Measurements from ENCODE around the gene PRKACA.

Gene PRKACA

DNA sequence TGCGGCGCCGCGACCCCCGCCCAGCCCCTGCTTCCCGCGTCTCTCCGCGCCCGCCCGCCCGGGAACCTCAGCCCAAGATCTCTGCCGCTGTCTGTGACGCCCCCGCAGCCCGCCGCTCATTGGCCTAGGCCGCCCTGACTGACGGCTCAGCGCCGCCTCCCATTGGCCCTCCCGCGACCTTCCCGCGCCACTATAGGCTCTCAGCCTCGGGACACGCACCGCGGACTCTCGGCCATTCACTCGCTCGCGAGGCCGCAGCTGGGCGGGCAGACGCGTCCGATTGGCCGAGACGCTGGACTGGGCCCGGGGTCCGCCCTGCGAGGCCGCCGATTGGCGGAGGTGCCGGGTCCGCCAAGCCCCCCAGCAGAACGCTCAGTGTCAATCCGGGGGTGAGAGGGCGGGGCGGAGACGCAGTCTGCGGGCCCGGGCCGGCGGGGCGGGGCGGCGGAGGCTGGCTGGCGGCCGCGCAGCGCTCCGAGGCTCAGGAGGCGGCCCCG, at the start of gene PRKACA:
PRKACA (minus strand) TSS at position 95 of the 497 bp plus-strand sequence. CDS start 215 bp downstream, outside the sequence.
- DNase-seq: peak; percentile 95

DNA sequence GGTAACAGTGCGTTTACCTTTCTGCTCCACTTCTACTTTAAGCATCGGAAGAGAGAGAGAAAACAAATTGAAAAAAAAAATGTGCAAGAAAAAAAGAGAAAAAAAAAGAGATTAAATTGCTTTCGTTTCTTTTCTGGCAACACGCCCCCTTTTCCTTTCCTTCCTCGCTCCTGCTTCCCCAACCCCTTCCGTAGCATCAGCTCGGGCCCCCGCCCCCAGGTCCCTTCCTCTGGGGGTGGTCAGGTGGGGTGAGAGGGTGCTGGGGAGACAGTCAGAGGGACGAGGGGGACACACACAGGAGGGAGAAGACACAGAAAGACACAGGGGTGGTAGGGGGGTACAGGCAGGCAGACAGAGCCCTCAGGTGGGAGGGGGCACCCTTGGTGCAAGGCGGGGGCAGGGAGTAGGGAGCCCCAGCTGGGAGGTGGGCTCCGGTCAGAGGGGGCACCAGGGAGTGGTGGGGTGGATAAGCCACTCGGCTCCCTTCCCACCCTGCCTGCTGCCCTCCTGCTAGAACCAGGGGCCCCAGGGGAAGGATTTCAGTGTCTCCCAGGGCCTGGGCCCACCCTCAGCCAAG, 49.5 kb upstream of the PRKACA start:
- DNase-seq: no peak

DNA sequence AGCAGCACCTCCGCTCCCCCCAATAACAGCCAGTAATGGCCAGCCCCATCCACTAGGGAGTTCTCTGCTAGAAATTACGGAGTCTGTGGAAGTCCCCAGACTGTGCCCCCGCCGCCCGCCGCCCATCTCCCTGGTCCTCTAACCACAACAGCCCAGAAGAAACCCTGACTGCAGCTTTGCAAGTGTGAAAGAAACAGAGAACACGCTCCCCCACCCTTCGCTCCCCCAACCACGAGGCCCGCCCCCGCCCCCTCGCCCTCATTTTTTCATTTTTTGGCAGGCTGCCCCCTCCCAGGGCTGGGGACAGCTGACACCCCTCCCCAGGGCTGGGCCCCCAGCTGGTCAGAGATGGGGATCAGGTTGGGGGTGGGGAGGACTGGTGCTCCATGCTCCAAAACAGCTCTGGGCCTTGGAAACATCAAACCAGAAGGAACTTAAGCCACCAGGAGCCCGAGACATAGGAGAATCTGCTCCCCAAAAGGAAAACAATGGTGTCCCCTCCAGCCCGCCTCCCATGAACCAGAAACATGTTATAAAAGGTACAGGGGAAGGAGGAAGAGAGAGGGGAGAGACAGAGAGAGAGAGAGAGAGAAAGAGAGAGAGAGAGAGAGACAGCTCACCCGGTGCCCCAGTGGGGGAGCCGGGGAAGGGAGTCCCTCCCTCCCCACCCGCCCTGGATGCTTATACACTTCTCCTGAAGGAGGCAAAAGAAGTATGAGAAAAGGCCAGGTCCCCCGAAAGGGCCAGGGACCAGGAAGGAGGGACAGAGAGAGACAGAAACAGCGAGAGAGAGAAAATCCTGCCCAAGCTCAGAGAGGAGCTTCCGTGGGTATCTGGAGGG, 48.6 kb upstream of the PRKACA start:
- DNase-seq: no peak

DNA sequence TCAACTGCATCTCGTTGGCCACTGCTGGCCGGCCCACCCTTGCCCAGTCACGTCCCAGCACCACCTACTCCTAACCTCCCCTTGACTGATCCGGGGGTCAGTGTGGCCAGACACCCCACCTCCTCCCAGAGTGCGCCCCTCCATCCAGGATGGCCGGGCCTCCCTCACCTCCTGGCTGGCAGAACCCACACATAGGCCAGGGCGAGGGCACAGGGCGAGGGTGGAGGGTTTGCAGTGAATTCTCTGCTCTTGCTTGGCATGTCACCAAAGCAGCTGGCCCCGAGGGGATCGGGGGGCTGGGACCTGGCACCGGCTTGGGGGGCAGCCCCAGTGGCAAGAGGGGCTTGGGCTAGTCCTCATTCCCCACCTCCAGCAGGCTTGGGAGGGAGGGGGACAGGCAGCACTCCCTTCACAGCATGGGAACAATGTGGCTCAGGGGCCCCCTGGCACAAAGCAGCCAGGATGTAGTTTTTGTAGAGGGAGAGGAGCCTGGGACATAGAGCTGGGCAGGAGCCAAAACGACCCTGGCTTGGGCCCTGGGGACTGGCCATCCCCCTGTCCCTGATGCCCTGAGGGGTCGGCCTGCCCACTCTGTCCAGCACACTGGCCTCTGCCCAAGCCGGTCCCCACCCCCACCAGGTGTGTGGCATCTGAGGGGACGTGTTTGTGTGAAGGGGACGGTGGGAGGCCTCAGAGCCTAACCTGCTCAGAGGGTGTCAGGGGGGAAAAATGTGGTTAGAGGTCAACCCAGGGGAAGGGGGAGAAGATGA, 47.3 kb upstream of the PRKACA start:
- DNase-seq: no peak

DNA sequence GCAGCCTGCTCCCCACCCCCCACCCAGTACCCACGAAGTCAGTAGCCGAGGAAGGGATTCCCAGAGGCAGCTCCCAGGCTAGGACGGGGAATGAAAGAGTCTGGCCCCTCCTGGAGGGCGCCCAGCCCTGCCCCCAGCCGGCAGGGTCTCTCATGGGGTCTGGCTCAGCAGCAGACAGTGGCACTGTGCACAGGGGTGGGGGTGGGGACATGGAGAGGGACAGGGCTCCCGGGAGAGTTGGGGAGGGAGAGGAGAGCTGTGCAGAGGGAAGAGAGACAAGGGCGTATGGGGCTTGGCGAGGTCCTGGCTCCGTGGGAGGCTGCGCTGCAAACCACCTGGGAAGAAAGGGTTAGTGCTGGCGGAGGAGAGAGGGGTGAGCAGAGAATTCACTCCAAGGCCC, 46.5 kb upstream of the PRKACA start:
- no peak for DNase-seq

DNA sequence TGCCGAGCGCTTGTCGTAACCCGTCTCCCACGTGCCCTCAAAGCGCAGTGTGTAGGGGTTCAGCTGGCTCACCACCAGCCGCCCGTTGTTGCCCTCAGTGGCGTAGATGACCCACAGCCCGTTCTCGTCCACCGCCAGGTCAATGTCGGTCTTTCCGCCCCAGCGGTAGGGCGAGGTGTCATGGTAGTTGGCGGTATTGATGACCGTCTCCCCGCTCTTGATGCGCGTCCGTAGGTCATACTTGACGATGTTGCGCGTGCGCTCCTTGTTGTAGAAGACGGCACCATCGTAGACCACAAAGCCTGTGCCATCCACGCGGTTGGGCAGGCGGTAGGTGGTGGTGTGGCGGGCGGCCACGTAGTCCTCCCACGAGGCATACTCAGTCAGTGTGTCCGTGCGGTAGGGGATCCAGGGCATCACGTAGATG, 45.3 kb upstream of the PRKACA start:
- DNase-seq: no peak

DNA sequence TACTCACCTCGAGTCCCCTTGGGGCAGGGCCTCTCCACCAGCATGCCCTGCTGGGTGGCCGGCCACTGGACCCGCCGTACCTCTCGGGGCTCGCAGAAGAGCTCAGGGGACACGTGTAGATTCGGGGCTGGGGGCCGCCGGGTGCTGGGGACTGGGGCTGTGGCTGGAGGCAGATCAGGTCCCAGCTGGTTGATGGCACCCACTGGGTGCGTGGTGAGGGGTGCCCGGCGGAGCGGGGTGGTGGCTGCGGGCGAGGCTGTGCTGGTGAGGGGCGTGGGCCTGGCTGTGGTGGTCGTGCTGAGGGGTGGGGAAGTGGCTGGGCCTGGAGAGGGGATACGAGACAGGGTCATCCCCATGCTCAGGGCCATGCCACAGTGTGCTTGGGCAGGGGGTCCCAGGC, 43.7 kb upstream of the PRKACA start:
- no peak for DNase-seq

DNA sequence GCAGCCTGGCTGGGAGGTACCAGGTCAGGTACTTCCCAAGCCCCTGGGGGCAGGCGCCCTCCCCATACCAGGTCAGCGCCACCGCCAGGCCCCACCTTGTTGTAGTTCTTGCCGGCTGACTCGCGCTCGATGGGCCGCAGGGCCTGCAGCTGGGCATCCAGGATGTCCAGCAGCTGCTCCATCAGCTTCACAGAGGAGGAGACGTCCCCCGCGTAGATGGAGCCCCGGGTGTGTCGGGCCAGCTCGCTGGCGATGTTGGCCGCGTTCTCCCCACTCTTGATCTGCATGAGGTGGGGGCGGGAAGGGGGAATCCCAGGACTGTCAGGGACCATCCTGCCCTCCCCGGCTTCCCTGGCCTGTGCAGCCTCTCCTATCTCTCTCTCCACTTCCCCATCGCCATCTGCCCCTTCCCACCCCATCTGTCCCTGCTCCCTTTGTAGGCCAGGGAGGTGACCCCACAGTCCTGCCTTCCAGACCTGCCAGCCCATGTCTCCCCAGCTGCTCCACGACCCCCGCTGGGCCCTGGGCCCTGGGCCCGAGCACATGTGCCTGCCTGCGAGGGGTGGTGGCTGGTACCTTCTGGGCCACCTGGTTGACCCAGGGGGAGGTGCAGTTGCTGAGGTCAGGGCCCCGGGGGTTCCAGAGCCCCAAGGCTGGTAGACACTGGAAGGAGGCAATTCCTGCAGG, 42.6 kb upstream of the PRKACA start:
- DNase-seq: no peak

DNA sequence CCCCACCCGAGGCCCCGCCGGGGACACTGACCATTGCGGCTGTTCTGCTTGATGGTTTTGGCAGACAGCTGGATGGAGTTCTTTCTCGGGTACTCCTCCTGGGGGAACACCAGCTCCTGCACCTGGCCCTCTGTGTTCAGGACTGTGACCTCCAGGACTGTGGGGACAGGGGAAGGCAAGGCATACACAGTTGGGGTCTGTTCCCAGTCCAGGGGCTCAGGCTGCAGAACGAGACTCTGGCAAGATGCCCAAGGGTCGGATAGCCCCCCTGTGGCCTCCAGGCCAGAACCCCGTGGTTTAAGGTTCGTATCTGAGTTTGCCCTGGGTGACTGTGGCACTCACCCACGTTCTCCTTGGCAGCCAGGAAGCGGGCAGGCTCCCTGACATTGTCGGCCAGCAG, 41.5 kb upstream of the PRKACA start:
- DNase-seq: no peak

DNA sequence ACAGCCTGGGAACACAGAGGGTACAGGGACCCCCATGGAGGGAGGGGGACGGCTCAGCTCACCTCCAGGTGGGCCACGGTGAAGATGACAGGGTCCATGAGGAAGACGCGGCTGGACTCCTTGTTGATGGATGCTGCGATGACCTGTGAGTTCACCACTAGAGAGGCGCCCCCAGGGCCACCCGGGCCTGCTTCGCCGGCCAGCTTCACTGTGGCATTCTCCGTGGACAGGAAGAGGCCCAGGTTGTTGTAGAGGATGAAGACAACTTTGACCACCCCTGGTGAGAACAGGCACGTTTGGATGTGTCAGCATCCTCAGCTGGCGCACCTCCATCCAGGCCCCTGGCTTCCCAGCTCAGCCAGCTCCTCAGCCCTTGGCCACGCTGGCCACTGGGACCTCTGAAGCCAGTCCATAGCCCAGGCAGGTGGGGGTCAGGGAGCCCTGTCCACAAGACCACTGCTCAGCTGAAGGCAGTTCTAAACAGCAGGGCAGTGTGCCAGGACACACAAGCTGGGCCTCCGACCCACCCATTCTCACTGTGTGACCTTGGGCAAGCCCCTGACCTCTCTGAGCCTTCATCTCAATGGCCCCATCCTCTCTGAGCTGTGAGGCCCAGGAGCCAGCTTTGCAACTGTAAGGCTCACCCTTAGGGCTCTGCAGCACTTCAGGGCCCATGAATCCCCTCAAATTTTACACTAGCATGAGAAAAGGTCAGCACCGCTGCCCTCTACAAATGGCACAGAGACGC, 40.9 kb upstream of the PRKACA start:
- DNase-seq: no peak

DNA sequence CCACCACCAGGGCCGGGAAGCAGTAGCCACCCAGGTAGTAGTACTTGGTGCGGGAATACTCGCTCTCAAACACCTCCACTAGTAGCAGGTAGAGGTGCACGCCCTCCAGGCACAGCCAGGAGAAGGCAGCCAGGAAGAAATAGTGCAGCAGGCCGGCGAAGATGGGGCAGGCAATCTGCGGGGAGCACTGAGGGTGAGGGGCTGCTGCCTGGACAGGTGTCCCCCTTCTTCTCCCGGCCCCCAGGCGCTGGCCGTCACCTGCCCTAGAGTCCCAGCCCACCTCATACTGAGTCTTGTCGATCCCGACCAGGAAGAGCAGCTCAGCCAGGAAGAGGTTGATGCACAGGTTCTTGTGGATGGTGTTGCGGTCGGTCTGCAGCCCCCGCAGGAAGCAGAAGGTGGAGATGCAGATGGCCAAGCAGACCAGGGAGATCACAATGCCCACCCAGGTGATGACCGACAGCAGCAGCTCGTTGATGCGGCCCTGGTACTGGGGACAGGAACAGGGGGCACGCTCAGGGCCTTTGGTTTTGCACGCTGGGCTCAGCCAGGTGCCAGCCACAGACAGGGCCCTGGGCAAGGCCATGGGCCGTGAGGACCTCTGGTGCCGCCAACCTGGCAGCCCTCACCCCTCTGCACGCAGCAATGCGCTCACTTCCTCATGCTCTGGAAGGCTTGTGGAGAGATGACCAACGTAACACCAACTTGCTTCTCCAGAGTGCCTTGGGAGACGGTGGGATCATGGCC, 39.6 kb upstream of the PRKACA start:
- DNase-seq: no peak

DNA sequence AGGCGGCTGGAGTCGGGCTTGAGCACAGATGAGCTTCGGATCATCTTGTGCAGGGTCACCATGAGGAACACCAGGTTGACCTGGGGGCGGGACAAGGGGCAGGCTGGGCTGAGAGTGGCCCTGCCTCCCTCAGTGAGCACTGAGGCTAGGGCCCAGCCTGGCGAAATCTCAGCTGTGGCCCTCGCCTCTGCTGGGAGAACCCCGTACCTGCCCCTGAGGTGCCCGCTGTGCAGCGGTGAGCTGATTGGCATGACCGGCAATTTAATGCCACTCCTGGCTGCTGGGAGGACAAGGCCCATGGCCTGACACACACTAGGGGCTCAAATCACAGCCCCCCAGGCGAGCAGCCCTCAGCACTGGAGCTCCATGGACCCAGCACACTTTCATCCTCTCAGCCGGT, 38.6 kb upstream of the PRKACA start:
- DNase-seq: no peak

DNA sequence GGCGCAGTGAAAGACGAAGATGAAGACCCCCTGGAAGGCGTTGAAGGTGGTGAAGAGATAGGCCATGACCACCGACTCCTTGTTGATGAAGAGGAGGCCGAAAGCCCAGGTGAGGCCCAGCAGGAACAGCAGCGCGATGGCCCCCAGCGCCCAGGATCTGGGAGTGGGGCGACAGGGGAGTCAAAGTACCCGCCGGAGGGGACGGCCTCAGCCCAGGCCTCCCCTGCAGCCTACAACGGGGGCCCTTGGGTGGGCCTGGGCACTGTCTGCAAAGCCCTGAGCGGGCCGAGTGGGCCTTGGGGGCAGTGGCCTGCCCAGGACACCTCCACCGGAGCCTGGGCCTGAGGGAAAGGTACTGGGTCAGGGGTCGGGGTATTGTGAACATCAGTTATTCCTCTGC, 37.8 kb upstream of the PRKACA start:
- no peak for DNase-seq

DNA sequence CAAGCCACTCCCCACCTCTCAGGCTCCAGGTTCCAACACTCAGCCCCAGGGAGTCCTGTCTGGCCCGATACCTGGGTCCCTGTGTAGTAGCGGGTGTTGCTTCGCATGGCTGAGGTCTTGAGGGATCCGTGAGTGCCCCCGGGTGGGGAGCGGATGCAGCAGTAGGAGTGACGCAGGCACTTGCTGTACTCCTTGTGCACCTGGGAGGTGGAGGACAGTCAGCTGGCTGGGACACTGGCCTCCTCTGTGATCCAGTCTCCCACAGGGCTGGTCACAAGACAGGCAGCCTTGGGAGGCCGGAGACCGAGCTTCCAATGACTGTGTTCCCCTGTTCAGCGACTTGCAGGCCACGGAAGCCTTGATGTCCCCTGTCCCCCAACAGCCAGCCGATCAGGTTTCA, 35.2 kb upstream of the PRKACA start:
- DNase-seq: no peak

DNA sequence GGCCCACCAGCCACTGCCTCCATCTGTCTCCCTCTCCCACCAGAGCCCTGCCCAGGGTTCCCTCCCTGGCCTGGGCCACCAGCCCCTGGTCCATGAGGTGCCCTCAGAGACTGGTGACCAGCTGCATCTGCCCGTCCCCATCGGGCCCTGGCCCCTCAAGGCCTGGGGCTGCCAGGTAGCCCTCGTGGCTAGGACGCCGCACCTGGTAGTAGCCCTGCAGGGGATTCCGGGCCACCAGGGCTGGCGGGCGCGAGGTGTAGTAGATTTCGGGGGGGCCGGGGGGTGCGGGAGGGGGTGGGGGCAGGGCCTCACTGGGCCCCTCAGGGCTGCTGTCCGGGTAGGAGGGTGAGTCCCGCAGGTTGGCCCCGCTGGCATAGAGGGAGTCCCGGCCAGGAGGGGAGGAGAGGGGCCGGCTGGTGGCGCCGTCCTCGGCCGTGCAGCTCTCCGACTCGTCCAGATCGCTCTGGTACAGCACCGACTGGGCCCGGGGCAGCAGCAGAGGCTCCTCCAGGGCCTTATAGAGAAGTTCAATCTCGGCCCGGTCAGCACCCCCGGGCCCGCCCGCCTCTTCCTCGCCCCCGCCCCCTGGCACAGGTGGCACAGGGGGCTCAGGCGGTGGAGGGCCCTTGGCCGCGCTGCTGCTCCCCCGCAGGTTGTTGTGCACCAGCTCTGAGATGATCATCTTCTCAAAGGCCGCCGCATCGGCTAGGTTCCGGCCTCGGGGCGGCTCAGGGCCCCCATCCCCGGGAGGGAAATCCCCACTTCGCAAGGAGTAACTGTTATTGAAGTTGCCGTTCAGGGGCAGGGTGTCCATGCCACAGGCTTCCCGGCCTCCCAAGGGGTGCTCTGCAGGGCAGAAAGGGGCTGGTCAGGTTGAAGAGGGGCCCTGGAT, 33.5 kb upstream of the PRKACA start:
- DNase-seq: no peak

DNA sequence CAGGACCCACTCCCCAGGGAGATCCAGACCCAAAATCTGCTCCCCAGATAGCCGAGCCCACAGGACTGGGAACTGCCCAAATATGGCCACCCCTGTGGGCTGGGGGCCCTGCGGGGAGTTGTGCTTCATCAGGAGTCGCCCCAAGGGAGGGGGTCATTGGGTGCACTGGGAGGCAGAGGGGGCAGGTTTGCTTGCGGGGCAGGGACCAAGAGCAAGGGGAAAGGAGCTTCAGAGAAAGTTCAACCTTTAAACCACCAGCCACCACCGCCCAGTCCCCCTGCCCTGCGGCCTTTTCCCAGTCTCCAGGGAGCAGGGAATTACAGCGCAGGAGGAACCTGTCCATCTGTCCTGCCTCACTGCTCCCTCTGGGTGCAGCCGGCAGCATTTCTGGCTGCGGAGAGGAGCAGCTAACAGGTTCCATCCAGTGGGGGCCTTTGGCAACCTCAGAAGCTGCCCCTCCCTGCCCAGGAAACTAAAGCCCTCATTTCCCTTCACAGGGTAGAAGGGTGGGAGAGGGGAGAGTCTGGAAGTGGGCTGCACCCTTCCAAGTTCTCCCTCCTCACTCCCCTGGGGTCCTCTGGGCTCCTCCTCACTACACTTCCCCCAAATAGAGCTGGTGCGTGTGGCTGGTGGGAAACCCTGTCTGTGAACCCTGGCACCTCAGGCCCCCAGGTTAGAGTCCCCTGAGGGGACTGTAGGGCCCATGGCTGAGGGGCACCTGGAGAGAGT, 32.6 kb upstream of the PRKACA start:
- DNase-seq: no peak

DNA sequence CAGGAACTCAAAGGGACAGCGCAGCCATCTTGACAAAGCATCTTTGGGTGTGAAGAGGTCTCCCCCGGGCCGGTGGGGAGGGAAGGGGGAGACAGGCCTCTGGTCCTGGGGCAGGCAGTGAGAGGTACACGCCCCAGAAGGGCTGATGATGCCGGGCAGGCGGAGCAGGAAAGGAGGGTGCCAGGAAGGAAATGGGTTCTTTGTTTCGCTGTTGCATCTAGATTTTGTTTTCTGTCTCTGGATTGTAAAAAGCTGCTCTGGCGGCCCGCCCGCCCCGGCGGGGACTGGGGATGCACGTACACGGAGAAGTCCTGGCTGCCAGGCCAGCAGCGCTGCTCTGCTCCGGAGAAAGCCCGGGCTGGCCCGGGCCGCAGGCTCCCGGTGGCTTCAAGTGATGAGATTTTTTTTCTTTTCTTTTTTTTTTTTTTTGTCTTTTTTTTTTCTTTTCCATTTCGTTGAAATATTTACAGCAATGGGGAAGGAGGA, 32.0 kb upstream of the PRKACA start:
- no peak for DNase-seq

DNA sequence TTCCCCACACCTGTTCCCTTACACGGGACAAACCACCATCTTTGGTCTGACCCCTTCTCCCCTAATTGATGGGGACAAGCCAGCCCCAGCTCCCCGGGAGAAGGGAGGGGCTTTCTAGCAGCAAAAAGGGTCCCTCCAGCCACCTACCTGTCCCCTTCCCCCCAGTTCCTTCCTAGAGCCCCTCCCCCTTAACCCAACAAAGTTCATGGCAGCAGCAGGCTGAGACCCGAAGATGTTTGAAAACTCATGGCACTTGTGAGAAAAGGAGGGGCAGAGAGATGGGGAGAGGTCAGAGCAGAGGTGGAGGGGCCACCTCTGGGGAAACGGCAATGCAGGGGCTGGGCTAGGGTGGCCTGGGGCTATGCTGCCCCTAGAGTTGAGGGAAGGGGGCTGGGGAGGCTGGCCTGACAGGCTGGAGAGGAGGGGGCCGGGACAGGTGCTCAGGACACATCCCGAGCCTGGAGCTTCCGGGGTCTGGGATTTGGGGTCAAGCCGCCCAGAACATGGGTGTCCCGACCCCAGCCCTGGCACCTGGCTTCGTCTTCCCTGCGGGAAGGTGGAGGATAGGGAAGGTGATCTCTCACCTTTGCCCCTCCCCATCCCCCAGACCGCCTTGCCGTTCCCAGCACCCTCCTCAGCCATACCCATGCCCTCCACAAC, 31.3 kb upstream of the PRKACA start:
- no peak for DNase-seq
